A549 (cell line): ENCODE data around the gene GPR4.

Experiments
- BHLHE40 ChIP-seq: IDR thresholded peaks from 2 replicates; pipeline ENCODE4 v1.6.1; 2012; ENCODE audit warnings: low read depth, low read length, inconsistent platforms
- CTCF ChIP-seq: fragments of >200 bp; sonication (Bioruptor Twin); formaldehyde crosslinking; IDR thresholded peaks from 3 replicates; pipeline ENCODE4 v1.5.1; 2016
- E2F6 ChIP-seq: IDR thresholded peaks from 2 replicates; pipeline ENCODE4 v1.6.1; 2012; ENCODE audit warnings: low read depth, borderline replicate concordance
- EP300 ChIP-seq, 2 experiments: fragments of >200 bp; sonication (Bioruptor Twin); formaldehyde crosslinking; IDR thresholded peaks; 2 replicates in 1 of 2; 3 replicates in 1 of 2; pipeline ENCODE4 v1.6.1; 2016 to 2017
- HOXB13 ChIP-seq: fragments of 250-450 bp; sonication (Bioruptor Pico); IDR thresholded peaks from 2 replicates; pipeline ENCODE4 v1.5.0; 2020; ENCODE audit warnings: low read depth, mild to moderate bottlenecking, moderate library complexity
- MAX ChIP-seq: IDR thresholded peaks from 2 replicates; pipeline ENCODE4 v1.6.1; 2012
- SREBF2 ChIP-seq: fragments of 450-650 bp; IDR thresholded peaks from 2 replicates; pipeline ENCODE4 v1.6.1; 2014; ENCODE audit warnings: mild to moderate bottlenecking, moderate library complexity
- USF2 ChIP-seq: fragments of 450-650 bp; IDR thresholded peaks from 2 replicates; pipeline ENCODE4 v1.6.1; 2014; ENCODE audit warnings: antibody characterized with exemption

- no peak for TF ChIP-seq E2F6
- no peak for TF ChIP-seq EP300 (IDR thresholded peaks at IDR 0.05)
- no peak for TF ChIP-seq USF2
- no peak for TF ChIP-seq BHLHE40
- no peak for TF ChIP-seq CTCF
- TF ChIP-seq MAX, result no peak
- TF ChIP-seq SREBF2, result no peak
- TF ChIP-seq HOXB13 (CRISPR knock-in tag), result no peak
Measured at GRCh38 chr19:45621976-45622503, 20.0 kb upstream of the GPR4 start.
